Vagina (tissue), 2 donors: Measurements from ENCODE around the gene GAS7.

Source experiments
- CTCF ChIP-seq, 3 experiments: fragments of 450-650 bp in 2 of 3; fragments of 200-600 bp in 1 of 3; sonication (generic) in 1 of 3; IDR thresholded peaks; one replicate each; pipeline ENCODE4 v1.5.1; 2017 to 2019; ENCODE audit warnings: antibody characterized with exemption in 3 of 3, mild to moderate bottlenecking in 2 of 3, moderate library complexity in 2 of 3
- POLR2AphosphoS5 ChIP-seq, 2 donors: sonication (generic); formaldehyde crosslinking; IDR thresholded peaks; one replicate each; pipeline ENCODE4 v1.9.0; 2017; ENCODE audit warnings: antibody characterized with exemption in 2 of 2, mild to moderate bottlenecking in 2 of 2, low read depth in 1 of 2; ENCODE audit not compliant: insufficient read depth in 1 of 2

DNA sequence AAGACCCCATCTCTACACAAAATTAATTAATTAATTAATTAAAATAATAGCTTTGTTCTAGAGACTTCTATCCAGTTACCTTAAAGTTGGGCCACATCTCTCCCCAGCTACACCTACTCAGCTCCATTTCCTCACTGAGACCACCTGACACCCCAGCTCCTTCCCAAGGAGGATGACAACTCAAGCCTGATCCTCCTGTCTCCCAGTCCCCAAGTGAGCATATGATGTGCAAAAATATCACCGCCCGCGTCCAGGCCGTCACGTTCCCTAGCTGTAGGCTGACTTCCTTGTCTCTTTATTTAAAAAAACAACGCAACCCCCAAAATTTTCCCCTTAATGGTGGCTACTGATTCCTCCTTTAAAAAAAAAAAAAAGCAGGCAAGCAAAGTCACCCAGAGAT, 173.2 kb downstream of the GAS7 start:
- TF ChIP-seq CTCF (IDR thresholded peaks at IDR 0.05) (no peak), POLR2AphosphoS5 (IDR thresholded peaks at IDR 0.05; ENCODE audit: insufficient read depth in 1 of 2, low read depth in 1 of 2) (no peak)
